HG03175 (cell line): ENCODE data around the gene RNASE2.
"Not testable (repeated sequence)": the region's sequence is repeated elsewhere in the genome, so short reads cannot be mapped to it uniquely, and the experiment has no call there.

ENCODE experiments used
- ATAC-seq: cut with Tn5 transposase; IDR thresholded peaks from one replicate; pipeline ENCODE4 v1.9.1; 2021; ENCODE audit warnings: mild to moderate bottlenecking, moderate library complexity; ENCODE audit not compliant: unreplicated experiment

Gene RNASE2

GRCh38 chr14:20980906-20981305, 25.6 kb downstream of the RNASE2 start:
- ATAC-seq, result no peak

- no peak for ATAC-seq
Measured at GRCh38 chr14:20982646-20983369, 27.5 kb downstream of the RNASE2 start.

GRCh38 chr14:20985650-20986049, 30.4 kb downstream of the RNASE2 start:
- not testable (repeated sequence) for ATAC-seq

GRCh38 chr14:20986811-20987210, 31.5 kb downstream of the RNASE2 start:
- no peak for ATAC-seq

DNA sequence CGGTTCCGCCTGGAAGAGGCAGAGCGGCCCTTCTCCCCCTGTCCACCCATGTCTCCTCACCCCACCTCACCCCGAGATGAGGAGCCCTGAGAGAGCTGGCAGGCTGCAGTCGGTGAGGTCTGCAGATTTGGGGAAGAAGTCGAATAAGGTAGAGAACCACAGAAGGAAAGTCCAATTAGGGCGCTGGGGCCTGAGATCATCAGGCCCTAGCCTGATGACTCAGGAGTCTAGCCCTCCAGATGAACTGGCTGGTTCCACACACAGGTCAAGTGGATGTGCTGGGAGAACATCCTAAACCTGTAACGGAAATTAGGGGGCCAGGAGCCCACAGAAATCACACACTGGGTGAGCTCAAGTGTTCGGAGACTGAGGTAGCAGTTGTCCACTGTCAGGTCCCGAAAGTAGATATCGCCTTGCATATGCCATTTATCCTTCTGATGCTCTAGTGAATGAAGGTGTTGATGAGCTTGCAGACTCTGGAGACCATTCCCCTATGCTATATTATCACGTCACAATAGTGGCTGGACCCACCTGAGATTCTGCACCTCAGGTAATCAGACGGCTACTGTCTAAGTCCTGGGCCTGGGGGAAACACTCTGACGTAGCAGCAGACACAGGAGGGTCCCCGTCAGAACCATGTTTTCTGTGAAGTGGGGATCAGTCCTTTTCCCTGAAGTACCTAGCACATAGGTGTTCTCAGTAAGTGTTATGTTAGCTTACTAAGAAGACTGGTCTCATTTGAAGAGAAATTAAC, 33.6 kb downstream of the RNASE2 start:
- no peak for ATAC-seq

- ATAC-seq, result no peak
Measured at GRCh38 chr14:20989471-20989786, 34.1 kb downstream of the RNASE2 start.

GRCh38 chr14:20989787-20990600, 34.7 kb downstream of the RNASE2 start, which contains the start of gene METTL17:
Gene METTL17 (plus strand): TSS chr14:20989980. CDS start chr14:20990003, 23 bp downstream.
- peak; percentile 96 for ATAC-seq

DNA sequence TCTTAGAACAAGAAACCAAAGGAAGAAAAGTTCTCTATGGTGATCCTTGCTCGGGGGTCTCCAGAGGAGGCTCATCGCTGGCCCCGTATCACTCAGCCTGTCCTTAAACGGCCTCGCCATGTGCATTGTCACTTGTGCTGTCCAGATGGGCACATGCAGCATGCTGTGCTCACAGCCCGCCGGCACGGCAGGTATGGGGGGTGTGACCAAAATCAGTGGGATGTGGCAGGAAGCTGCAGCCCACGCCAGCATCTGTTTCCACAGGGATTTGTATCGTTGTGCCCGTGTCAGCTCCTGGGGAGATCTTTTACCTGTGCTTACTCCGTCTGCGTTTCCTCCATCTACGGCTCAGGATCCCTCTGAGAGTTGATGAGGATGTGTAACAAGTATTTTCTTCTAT, 41.2 kb downstream of the RNASE2 start:
- no peak for ATAC-seq

GRCh38 chr14:20997115-20997514, 41.8 kb downstream of the RNASE2 start:
- no peak for ATAC-seq

- no peak for ATAC-seq
Measured at GRCh38 chr14:20997564-20997963, 42.3 kb downstream of the RNASE2 start.

DNA sequence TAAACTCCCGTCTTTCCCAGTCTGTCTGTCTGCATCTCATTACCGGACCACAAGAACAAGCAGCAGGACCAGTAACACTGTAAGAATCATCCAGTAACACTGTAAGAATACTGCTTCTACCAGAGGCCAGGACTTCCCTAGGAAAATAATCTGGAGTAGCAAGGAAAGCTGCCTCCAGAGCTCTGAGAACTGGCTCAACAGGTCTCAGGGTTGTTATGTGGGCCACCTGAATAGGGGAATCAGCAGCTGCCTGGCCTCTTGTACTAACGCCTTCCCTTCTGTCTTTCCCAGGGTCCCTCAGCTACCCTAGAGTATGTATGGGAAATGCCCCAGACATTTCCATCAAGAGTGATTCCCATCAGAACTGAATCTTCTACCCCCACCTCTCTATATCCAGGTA, 42.9 kb downstream of the RNASE2 start:
- no peak for ATAC-seq

DNA sequence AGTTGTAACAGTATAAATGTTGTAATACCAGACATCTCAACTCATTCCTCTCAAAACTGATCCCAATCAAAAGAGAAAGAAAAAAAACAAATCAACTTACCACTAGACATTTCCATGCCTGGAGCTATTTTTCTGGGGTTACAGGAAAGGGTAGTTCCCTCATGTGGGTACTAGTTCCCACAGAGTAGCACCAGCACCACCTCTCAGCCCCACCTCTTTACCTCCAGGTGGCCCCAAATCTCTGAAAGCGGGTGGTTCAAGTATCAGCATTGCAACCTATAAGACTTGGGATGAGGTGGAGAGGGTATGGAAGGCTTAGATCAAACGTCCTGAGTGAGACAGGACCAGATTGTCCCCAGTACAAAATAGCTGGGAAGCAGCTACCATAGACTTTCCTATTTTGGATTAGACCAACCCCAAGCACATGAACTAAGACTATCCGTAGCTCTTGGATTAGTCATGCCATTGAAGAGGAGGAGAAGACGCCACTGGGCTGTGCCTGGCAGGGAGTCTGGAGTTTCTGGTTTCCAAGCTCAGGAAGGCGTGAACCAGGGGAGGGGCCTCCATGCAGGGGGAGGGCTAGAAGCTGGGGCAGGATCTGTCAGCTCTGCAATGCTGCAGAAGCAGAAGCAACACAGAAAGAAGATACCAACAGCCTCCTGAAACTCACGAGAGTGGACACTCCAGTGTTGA, 43.5 kb downstream of the RNASE2 start, which contains the start of gene SLC39A2:
Gene SLC39A2, plus strand, starts transcription at position 620 of the 693 bp plus-strand sequence. CDS start 154 bp downstream, outside the sequence.
- no peak for ATAC-seq

- no peak for ATAC-seq
Measured at GRCh38 chr14:20999591-20999990, 44.3 kb downstream of the RNASE2 start.

- ATAC-seq, result no peak
Measured at GRCh38 chr14:21001218-21001617, 45.9 kb downstream of the RNASE2 start.

- ATAC-seq, result no peak
Measured at GRCh38 chr14:21003788-21004346, 48.6 kb downstream of the RNASE2 start.
